Caco-2 (cell line): ENCODE data around the gene UBA7. TPM values are rescaled to one million over a fixed set of nuclear protein-coding genes. Genes with fewer than 3 reads are reported as not detected.
"Not testable (repeated sequence)": the region's sequence is repeated elsewhere in the genome, so short reads cannot be mapped to it uniquely, and the experiment has no call there.

Experiments
- BruUV-seq: library from RNA; stranded (reverse); fragments of 400-500 nt; replicated peaks from 2 replicates; lab custom pipeline; 2021; lab: Mats Ljungman, UMichigan
- CTCF ChIA-PET: fragments of 300-600 bp; sonication (Branson Sonifier 250); formaldehyde crosslinking; loops from one replicate; lab custom pipeline; 2022; ENCODE audit warnings: antibody characterized with exemption; lab: Charles Lee
- POLR2A ChIA-PET: fragments of 300-600 bp; sonication (Branson Sonifier 250); formaldehyde crosslinking; loops from one replicate; lab custom pipeline; 2022; ENCODE audit warnings: antibody characterized with exemption; lab: Charles Lee
- DNase-seq, 2 experiments: peaks; one replicate each; pipeline versions ENCODE4 v3.0.0 to v3.0.0-alpha.2; 2020 to 2022
- H3K27me3 ChIP-seq: replicated peaks from 2 replicates; pipeline ENCODE4 v1.6.0; 2011; ENCODE audit warnings: low read length; ENCODE audit not compliant: control insufficient read depth, insufficient read depth
- H3K36me3 ChIP-seq: 2 replicates; pipeline ENCODE4 v1.5.1; 2011; ENCODE audit warnings: low read length; ENCODE audit not compliant: control insufficient read depth, insufficient read depth
- H3K4me1 ChIP-seq: fragments of 250-450 bp; sonication (Bioruptor Pico); 2 replicates; pipeline ENCODE4 v1.5.1; 2020; ENCODE audit warnings: mild to moderate bottlenecking
- H3K4me3 ChIP-seq: 2 replicates; pipeline ENCODE4 v1.5.1; 2011; ENCODE audit warnings: low read depth, mild to moderate bottlenecking, control low read depth, low read length
- H3K9me3 ChIP-seq: fragments of 250-450 bp; sonication (Bioruptor Pico); 2 replicates; pipeline ENCODE4 v1.5.1; 2020; ENCODE audit warnings: mild to moderate bottlenecking, moderate library complexity
- H3K27ac Mint-ChIP-seq: one replicate; pipeline ENCODE4 v1.8.0; 2022; ENCODE audit warnings: mixed read lengths; ENCODE audit not compliant: unreplicated experiment
- H3K27me3 Mint-ChIP-seq: one replicate; pipeline ENCODE4 v1.8.0; 2022; ENCODE audit warnings: mixed read lengths; ENCODE audit not compliant: insufficient read depth, unreplicated experiment
- H3K36me3 Mint-ChIP-seq: one replicate; pipeline ENCODE4 v1.8.0; 2022; ENCODE audit warnings: mild to moderate bottlenecking, mixed read lengths; ENCODE audit not compliant: insufficient read depth, unreplicated experiment
- H3K4me1 Mint-ChIP-seq: one replicate; pipeline ENCODE4 v1.8.0; 2022; ENCODE audit warnings: low read depth, mixed read lengths; ENCODE audit not compliant: unreplicated experiment
- H3K4me3 Mint-ChIP-seq: one replicate; pipeline ENCODE4 v1.8.0; 2022; ENCODE audit warnings: mild to moderate bottlenecking, moderate library complexity, mixed read lengths; ENCODE audit not compliant: unreplicated experiment
- H3K9me3 Mint-ChIP-seq: one replicate; pipeline ENCODE4 v1.8.0; 2022; ENCODE audit warnings: mixed read lengths; ENCODE audit not compliant: unreplicated experiment
- CTCF ChIP-seq, 2 experiments: fragments of 200-600 bp in 1 of 2; IDR thresholded peaks; 1 replicate in 1 of 2; 2 replicates in 1 of 2; pipeline versions ENCODE4 v1.5.1 to v1.8.0; 2011 to 2022; ENCODE audit warnings: antibody characterized with exemption in 1 of 2, control low read depth in 1 of 2, inconsistent platforms in 1 of 2, low read depth in 1 of 2, low read length in 1 of 2, mild to moderate bottlenecking in 1 of 2, moderate library complexity in 1 of 2; ENCODE audit not compliant: insufficient read depth in 1 of 2, severe bottlenecking in 1 of 2, unreplicated experiment in 1 of 2
- intact Hi-C: fragments of 100-400 bp; cut with micrococcal nuclease; formaldehyde crosslinking; loops from one replicate; pipeline ENCODE4 v1.10.0; 2022; ENCODE audit not compliant: unreplicated experiment
- total RNA-seq: library from RNA; stranded (reverse); gene quantifications from 2 replicates; pipeline ENCODE4 v1.2.3, GENCODE V29; 2022

UBA7 gene
- total RNA-seq, 1 experiment from 2014 or later, result 0.93 TPM

DNA sequence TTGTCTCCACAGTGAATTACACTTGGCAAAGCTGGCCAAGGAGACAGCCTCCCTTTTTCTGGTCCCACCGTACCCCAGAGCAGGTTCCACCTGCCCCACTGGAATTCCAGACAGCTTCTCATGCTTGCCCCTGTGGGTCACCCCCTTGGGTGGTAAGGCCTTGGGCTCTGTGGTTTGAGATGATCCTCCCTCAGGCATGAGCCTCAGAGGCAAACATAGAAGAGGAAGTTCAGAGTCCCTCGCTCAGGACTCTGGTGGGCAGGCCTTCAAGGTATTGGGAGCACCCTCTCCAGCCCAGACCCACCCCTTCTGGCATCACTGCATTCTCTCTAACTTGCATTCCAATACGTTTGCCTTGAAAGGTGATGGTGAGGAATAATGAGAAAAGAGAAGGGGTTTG lies 17.6 kb upstream of the UBA7 start:
- Mint-ChIP-seq H3K4me1 (no peaks in the 10 kb centered on the region), H3K27ac (no peak overlapping the region), H3K9me3 (no peaks in the 10 kb centered on the region), H3K36me3 (peaks cover 34% of the 10 kb centered on the region), H3K27me3 (no peaks in the 10 kb centered on the region), H3K4me3 (no peak overlapping the region)
- no peaks in the 10 kb centered on the region for H3K9me3 ChIP-seq
- 0 out of 2 replicates have a peak, but pooled peaks cover 1% of the 10 kb centered on the region for H3K36me3 ChIP-seq
- BruUV-seq, result no TSS peak
- no peak for TF ChIP-seq CTCF (IDR thresholded peaks at IDR 0.05; ENCODE audit: insufficient read depth in 1 of 2, low read depth in 1 of 2, low read length in 1 of 2, severe bottlenecking in 1 of 2, unreplicated experiment in 1 of 2)
- no peak for DNase-seq
- ChIA-PET POLR2A (no interaction called here), CTCF (no interaction called here)
- H3K4me1 ChIP-seq, result no peaks in the 10 kb centered on the region
- H3K27me3 ChIP-seq, result no peaks in the 10 kb centered on the region
- intact Hi-C loops, result no loop called here
- no peak overlapping the region for H3K4me3 ChIP-seq

DNA sequence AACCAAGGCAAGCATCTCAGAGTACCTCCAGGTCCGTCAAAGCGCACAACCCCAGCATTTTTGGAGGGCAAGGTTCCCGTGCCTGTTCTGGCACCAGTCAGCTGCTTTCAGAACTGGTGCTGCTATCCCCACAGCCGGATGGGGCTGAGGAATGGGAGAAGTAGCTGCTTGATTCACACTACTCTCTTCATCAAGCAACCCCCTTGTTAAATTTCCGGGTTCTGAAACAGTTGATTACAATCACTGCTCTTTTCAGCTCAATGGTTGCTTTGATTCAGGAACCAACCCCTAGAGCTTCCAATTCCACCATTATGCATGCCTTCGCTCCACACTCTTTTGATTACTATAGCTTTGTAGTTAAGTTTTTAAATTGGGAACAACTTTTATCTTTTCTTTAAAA lies 12.3 kb upstream of the UBA7 start:
- Mint-ChIP-seq H3K36me3 (peaks cover 22% of the 10 kb centered on the region), H3K27me3 (no peaks in the 10 kb centered on the region), H3K9me3 (no peaks in the 10 kb centered on the region), H3K4me3 (no peak overlapping the region), H3K27ac (no peak overlapping the region), H3K4me1 (no peaks in the 10 kb centered on the region)
- no TSS peak for BruUV-seq
- intact Hi-C loops, result no loop called here
- Histone ChIP-seq H3K9me3 (no peaks in the 10 kb centered on the region), H3K36me3 (no peaks in the 10 kb centered on the region), H3K4me1 (no peaks in the 10 kb centered on the region), H3K27me3 (no peaks in the 10 kb centered on the region), H3K4me3 (no peak overlapping the region)
- no peak for TF ChIP-seq CTCF (IDR thresholded peaks at IDR 0.05; ENCODE audit: insufficient read depth in 1 of 2, low read depth in 1 of 2, low read length in 1 of 2, severe bottlenecking in 1 of 2, unreplicated experiment in 1 of 2)
- ChIA-PET CTCF (interaction anchor here (0.7 kb wide), 1 partner anchor 20 kb away, joined by 3 read pairs; no protein-coding TSS in a partner anchor), POLR2A (no interaction called here)
- DNase-seq, result no peak

- DNase-seq, H3K4me3 Mint-ChIP-seq, intact Hi-C loops, CTCF ChIA-PET, H3K27me3 ChIP-seq, H3K4me1 Mint-ChIP-seq, BruUV-seq, H3K4me3 ChIP-seq, H3K36me3 ChIP-seq, H3K9me3 Mint-ChIP-seq, H3K27ac Mint-ChIP-seq, H3K27me3 Mint-ChIP-seq, H3K4me1 ChIP-seq, H3K9me3 ChIP-seq, POLR2A ChIA-PET: not testable (repeated sequence)
- peaks cover 11% of the 10 kb centered on the region for H3K36me3 Mint-ChIP-seq
Measured at GRCh38 chr3:49823131-49823530, 9.4 kb upstream of the UBA7 start.
